Hematopoietic multipotent progenitor cell (in vitro differentiated cells): ENCODE measurements around the gene CACNB2. TPM values are rescaled to one million over a fixed set of nuclear protein-coding genes. Genes with fewer than 3 reads are reported as not detected.

Experiments used
- DNase-seq, 3 donors: peaks; one replicate each; pipeline ENCODE4 v3.0.0-alpha.2; 2011 to 2015; ENCODE audit warnings: low read depth in 2 of 3, low spot score in 2 of 3
- total RNA-seq: library from RNA; depleted of rRNA; stranded (reverse); fragments of >200 nt; gene quantifications from one replicate; pipeline ENCODE4 v1.2.3, GENCODE V29; 2012

The CACNB2 gene
- total RNA-seq, 1 donor: 11.6 TPM

GRCh38 chr10:18376650-18377049 is 236.4 kb downstream of the CACNB2 start:
- no peak for DNase-seq

GRCh38 chr10:18377898-18378297 is 237.7 kb downstream of the CACNB2 start:
- no peak for DNase-seq

- no peak for DNase-seq
Observed at GRCh38 chr10:18378766-18379165, 238.5 kb downstream of the CACNB2 start.

GRCh38 chr10:18381679-18382078 is 241.5 kb downstream of the CACNB2 start:
- DNase-seq: no peak

- DNase-seq: no peak
Observed at GRCh38 chr10:18397906-18398305, 257.7 kb downstream of the CACNB2 start.

- DNase-seq: no peak
Observed at GRCh38 chr10:18399158-18399557, 258.9 kb downstream of the CACNB2 start.

GRCh38 chr10:18400201-18400905 is 260.1 kb downstream of the CACNB2 start:
- DNase-seq: peak in 2 of 3 donors; percentile 9 to 19

- peak in 1 of 3 donors; percentile 24 for DNase-seq
Observed at GRCh38 chr10:18400906-18401245, 260.7 kb downstream of the CACNB2 start.

GRCh38 chr10:18401416-18402195 is 261.4 kb downstream of the CACNB2 start:
- no peak for DNase-seq

- DNase-seq: no peak
Observed at GRCh38 chr10:18402853-18403252, 262.6 kb downstream of the CACNB2 start.

GRCh38 chr10:18404530-18404929 is 264.3 kb downstream of the CACNB2 start:
- DNase-seq: no peak

GRCh38 chr10:18406136-18406535 is 265.9 kb downstream of the CACNB2 start:
- no peak for DNase-seq

- peak in 1 of 3 donors; percentile 12 for DNase-seq
Observed at GRCh38 chr10:18409599-18410397, 269.6 kb downstream of the CACNB2 start.

- no peak for DNase-seq
Observed at GRCh38 chr10:18414061-18414460, 273.8 kb downstream of the CACNB2 start.

- DNase-seq: no peak
Observed at GRCh38 chr10:18417950-18418527, 277.8 kb downstream of the CACNB2 start.

GRCh38 chr10:18418541-18419215 is 278.5 kb downstream of the CACNB2 start:
- peak in 1 of 3 donors; percentile 23 for DNase-seq

- DNase-seq: no peak
Observed at GRCh38 chr10:18419945-18420344, 279.7 kb downstream of the CACNB2 start.

- DNase-seq: no peak
Observed at GRCh38 chr10:18421726-18422293, 281.6 kb downstream of the CACNB2 start.

- DNase-seq: no peak
Observed at GRCh38 chr10:18423058-18423637, 282.9 kb downstream of the CACNB2 start.

- DNase-seq: no peak
Observed at GRCh38 chr10:18424200-18424599, 284.0 kb downstream of the CACNB2 start.
